GM18909 (cell line): ENCODE data around the gene ADPRHL1.
"Not testable (repeated sequence)": the region's sequence is repeated elsewhere in the genome, so short reads cannot be mapped to it uniquely, and the experiment has no call there.

Experiments used
- ATAC-seq: cut with Tn5 transposase; IDR thresholded peaks from one replicate; pipeline ENCODE4 v1.9.1; 2021; ENCODE audit warnings: mild to moderate bottlenecking; ENCODE audit not compliant: unreplicated experiment, poor library complexity

Gene ADPRHL1

GRCh38 chr13:113437408-113438010 is 15.8 kb downstream of the ADPRHL1 start:
- ATAC-seq: no peak

GRCh38 chr13:113436866-113437265 is 16.4 kb downstream of the ADPRHL1 start:
- not testable (repeated sequence) for ATAC-seq

- not testable (repeated sequence) for ATAC-seq
Measured at GRCh38 chr13:113435907-113436306, 17.4 kb downstream of the ADPRHL1 start.

- ATAC-seq: no peak
Measured at GRCh38 chr13:113433391-113433916, 19.8 kb downstream of the ADPRHL1 start.

- no peak for ATAC-seq
Measured at GRCh38 chr13:113432506-113433270, 20.6 kb downstream of the ADPRHL1 start.

GRCh38 chr13:113431171-113431570 is 22.1 kb downstream of the ADPRHL1 start:
- ATAC-seq: no peak

GRCh38 chr13:113430378-113431110 is 22.7 kb downstream of the ADPRHL1 start:
- ATAC-seq: no peak

GRCh38 chr13:113429608-113429985 is 23.7 kb downstream of the ADPRHL1 start:
- ATAC-seq: no peak

GRCh38 chr13:113428871-113429607 is 24.2 kb downstream of the ADPRHL1 start:
- ATAC-seq: no peak

GRCh38 chr13:113428469-113428865 is 24.8 kb downstream of the ADPRHL1 start:
- no peak for ATAC-seq

- ATAC-seq: no peak
Measured at GRCh38 chr13:113427562-113428468, 25.5 kb downstream of the ADPRHL1 start.

- no peak for ATAC-seq
Measured at GRCh38 chr13:113426591-113426986, 26.7 kb downstream of the ADPRHL1 start.

- ATAC-seq: no peak
Measured at GRCh38 chr13:113425941-113426590, 27.2 kb downstream of the ADPRHL1 start.

- ATAC-seq: no peak
Measured at GRCh38 chr13:113423520-113424163, 29.6 kb downstream of the ADPRHL1 start.

GRCh38 chr13:113422807-113423519 is 30.3 kb downstream of the ADPRHL1 start:
- no peak for ATAC-seq

GRCh38 chr13:113421673-113422270 is 31.5 kb downstream of the ADPRHL1 start:
- ATAC-seq: no peak

GRCh38 chr13:113420833-113421600 is 32.3 kb downstream of the ADPRHL1 start:
- ATAC-seq: no peak
